HEK293 (cell line): ENCODE results near the gene PPP1R18.

Experiments used
- GLIS2 ChIP-seq: fragments of 450-650 bp; formaldehyde crosslinking; IDR thresholded peaks from 2 replicates; pipeline ENCODE4 v1.5.1; 2016; ENCODE audit warnings: missing biosample characterization, missing genetic modification characterization
- HIC1 ChIP-seq: fragments of 450-650 bp; formaldehyde crosslinking; IDR thresholded peaks from 2 replicates; pipeline ENCODE4 v1.5.1; 2016; ENCODE audit warnings: missing biosample characterization, missing genetic modification characterization
- KLF16 ChIP-seq: fragments of 450-650 bp; formaldehyde crosslinking; IDR thresholded peaks from 2 replicates; pipeline ENCODE4 v1.5.1; 2017; ENCODE audit warnings: missing biosample characterization, missing genetic modification characterization
- KLF17 ChIP-seq: fragments of 450-650 bp; formaldehyde crosslinking; IDR thresholded peaks from 2 replicates; pipeline ENCODE4 v1.5.1; 2016; ENCODE audit warnings: missing biosample characterization, missing genetic modification characterization
- KLF7 ChIP-seq: fragments of 450-650 bp; formaldehyde crosslinking; IDR thresholded peaks from 2 replicates; pipeline ENCODE4 v1.5.1; 2016; ENCODE audit warnings: missing biosample characterization, missing genetic modification characterization, borderline replicate concordance
- MYNN ChIP-seq: fragments of 450-650 bp; formaldehyde crosslinking; IDR thresholded peaks from 2 replicates; pipeline ENCODE4 v1.5.1; 2016; ENCODE audit warnings: missing biosample characterization, missing genetic modification characterization, borderline replicate concordance
- SETDB1 ChIP-seq: IDR thresholded peaks from one replicate; pipeline ENCODE4 v1.6.1; 2017; ENCODE audit warnings: mild to moderate bottlenecking, low read length, moderate library complexity, mixed read lengths; ENCODE audit not compliant: insufficient read length
- ZBTB20 ChIP-seq: fragments of 450-650 bp; formaldehyde crosslinking; IDR thresholded peaks from 2 replicates; pipeline ENCODE4 v1.5.1; 2016; ENCODE audit warnings: missing biosample characterization, missing genetic modification characterization
- ZBTB44 ChIP-seq: fragments of 450-650 bp; IDR thresholded peaks from 2 replicates; pipeline ENCODE4 v1.5.1; 2018; ENCODE audit warnings: missing biosample characterization, mild to moderate bottlenecking, missing genetic modification characterization
- ZEB2 ChIP-seq: fragments of 450-650 bp; formaldehyde crosslinking; IDR thresholded peaks from 2 replicates; pipeline ENCODE4 v1.5.1; 2016; ENCODE audit warnings: missing biosample characterization, missing genetic modification characterization
- ZFHX2 ChIP-seq: fragments of 450-650 bp; formaldehyde crosslinking; conservative IDR thresholded peaks from 2 replicates; pipeline ENCODE4 v1.5.1; 2016; ENCODE audit warnings: missing biosample characterization, missing genetic modification characterization
- ZFP3 ChIP-seq: fragments of 450-650 bp; formaldehyde crosslinking; IDR thresholded peaks from 2 replicates; pipeline ENCODE4 v1.5.1; 2016; ENCODE audit warnings: low read depth, missing biosample characterization, missing genetic modification characterization
- ZIC2 ChIP-seq: fragments of 450-650 bp; formaldehyde crosslinking; IDR thresholded peaks from 2 replicates; pipeline ENCODE4 v1.5.1; 2016; ENCODE audit warnings: missing biosample characterization, missing genetic modification characterization
- ZNF112 ChIP-seq: fragments of 450-650 bp; formaldehyde crosslinking; IDR thresholded peaks from 2 replicates; pipeline ENCODE4 v1.5.0; 2017; ENCODE audit warnings: missing biosample characterization, missing genetic modification characterization
- ZNF133 ChIP-seq: fragments of 450-650 bp; formaldehyde crosslinking; IDR thresholded peaks from 2 replicates; pipeline ENCODE4 v1.5.1; 2016; ENCODE audit warnings: missing biosample characterization, missing genetic modification characterization
- ZNF184 ChIP-seq: fragments of 450-650 bp; IDR thresholded peaks from 2 replicates; pipeline ENCODE4 v1.5.1; 2018; ENCODE audit warnings: missing biosample characterization, mild to moderate bottlenecking, missing genetic modification characterization
- ZNF202 ChIP-seq: fragments of 450-650 bp; formaldehyde crosslinking; IDR thresholded peaks from 2 replicates; pipeline ENCODE4 v1.5.1; 2016; ENCODE audit warnings: missing biosample characterization, missing genetic modification characterization, borderline replicate concordance
- ZNF366 ChIP-seq: fragments of 450-650 bp; formaldehyde crosslinking; conservative IDR thresholded peaks from 2 replicates; pipeline ENCODE4 v1.5.1; 2016; ENCODE audit warnings: missing biosample characterization, missing genetic modification characterization
- ZNF394 ChIP-seq: fragments of 450-650 bp; formaldehyde crosslinking; IDR thresholded peaks from 2 replicates; pipeline ENCODE4 v1.5.1; 2016; ENCODE audit warnings: missing biosample characterization, missing genetic modification characterization, mild to moderate bottlenecking, moderate library complexity, borderline replicate concordance
- ZNF501 ChIP-seq: fragments of 450-650 bp; formaldehyde crosslinking; IDR thresholded peaks from 2 replicates; pipeline ENCODE4 v1.5.1; 2016; ENCODE audit warnings: missing biosample characterization, missing genetic modification characterization
- ZNF521 ChIP-seq: fragments of 450-650 bp; formaldehyde crosslinking; IDR thresholded peaks from 2 replicates; pipeline ENCODE4 v1.5.1; 2017; ENCODE audit warnings: missing biosample characterization, mild to moderate bottlenecking, missing genetic modification characterization
- ZNF558 ChIP-seq: fragments of 450-650 bp; formaldehyde crosslinking; IDR thresholded peaks from 2 replicates; pipeline ENCODE4 v1.5.1; 2016; ENCODE audit warnings: missing biosample characterization, missing genetic modification characterization
- ZNF624 ChIP-seq: fragments of 450-650 bp; formaldehyde crosslinking; IDR thresholded peaks from 2 replicates; pipeline ENCODE4 v1.5.1; 2017; ENCODE audit warnings: missing biosample characterization, missing genetic modification characterization
- ZNF629 ChIP-seq: fragments of 450-650 bp; formaldehyde crosslinking; IDR thresholded peaks from 2 replicates; pipeline ENCODE4 v1.5.1; 2017; ENCODE audit warnings: missing biosample characterization, missing genetic modification characterization
- ZNF692 ChIP-seq: fragments of 450-650 bp; formaldehyde crosslinking; IDR thresholded peaks from 2 replicates; pipeline ENCODE4 v1.5.1; 2016; ENCODE audit warnings: missing biosample characterization, missing genetic modification characterization
- ZNF785 ChIP-seq: fragments of 450-650 bp; formaldehyde crosslinking; IDR thresholded peaks from 2 replicates; pipeline ENCODE4 v1.5.1; 2016; ENCODE audit warnings: missing biosample characterization, missing genetic modification characterization
- ZNF843 ChIP-seq: fragments of 450-650 bp; formaldehyde crosslinking; IDR thresholded peaks from 2 replicates; pipeline ENCODE4 v1.5.1; 2016; ENCODE audit warnings: missing biosample characterization, missing genetic modification characterization
- TF ChIP-seq, protein P1 (sequence below): fragments of 450-650 bp; formaldehyde crosslinking; IDR thresholded peaks from 2 replicates; pipeline ENCODE4 v1.5.1; 2016; ENCODE audit warnings: missing biosample characterization, missing genetic modification characterization, borderline replicate concordance
- TF ChIP-seq, protein P2 (sequence below): sonication (generic); formaldehyde crosslinking; IDR thresholded peaks from 2 replicates; pipeline ENCODE4 v1.8.1; 2022; ENCODE audit warnings: mild to moderate bottlenecking, moderate library complexity, missing genetic modification reagents

The PPP1R18 gene

DNA sequence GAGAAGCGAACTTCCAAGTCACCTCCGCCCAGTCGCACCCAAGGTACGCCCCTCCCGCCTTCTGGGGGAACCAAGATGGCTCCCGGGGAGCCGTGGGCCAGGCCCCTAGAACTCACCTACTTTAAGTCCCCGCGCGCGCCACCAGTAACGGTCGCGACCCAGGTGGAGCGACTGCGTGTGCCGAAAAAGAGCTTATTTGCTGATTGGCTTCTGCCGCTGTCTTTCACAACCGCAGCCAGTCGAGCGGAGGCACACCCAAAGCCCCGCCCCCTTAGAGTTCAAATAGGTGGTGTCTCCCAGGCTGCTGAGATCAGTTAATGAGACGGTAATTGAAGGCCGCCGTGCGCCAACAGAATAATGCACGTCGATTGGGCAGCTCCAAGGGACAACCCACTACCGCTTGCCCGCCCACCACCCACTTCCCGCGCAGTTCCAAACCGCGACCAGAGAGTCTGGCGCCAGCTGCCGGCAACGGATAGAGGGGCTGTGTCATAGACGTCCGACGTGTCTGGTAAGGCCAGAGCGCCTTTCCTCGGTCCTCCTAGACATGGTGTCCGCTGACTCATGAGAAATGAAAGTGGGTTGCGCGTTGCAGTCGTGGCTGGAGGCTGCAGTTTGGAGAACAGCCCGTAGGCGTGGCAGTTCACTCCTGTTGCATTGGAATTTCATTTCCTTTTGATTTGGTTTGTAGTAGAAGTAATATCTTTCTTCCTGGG, 30.8 kb upstream of the PPP1R18 start, which contains the start of gene MDC1 (continued):
- TF ChIP-seq GLIS2 (tag by site-specific recombination) (peak; percentile 94), ZNF133 (tag by site-specific recombination) (no peak), ZNF202 (tag by site-specific recombination) (no peak), ZIC2 (peak; percentile 66), ZNF785 (no peak), ZNF629 (tag by site-specific recombination) (peak; percentile 90), ZNF112 (tag by site-specific recombination) (no peak), ZNF501 (peak; percentile 46; the same call in 1 of the 2 replicates), ZNF521 (no peak), ZFP3 (no peak), ZBTB44 (tag by site-specific recombination) (peak; percentile 99), KLF17 (peak; percentile 77; the same call in 1 of the 2 replicates), HIC1 (peak; percentile 95), MYNN (tag by site-specific recombination) (no peak), ZNF394 (tag by site-specific recombination) (peak; percentile 63), ZNF624 (tag by site-specific recombination) (no peak), ZNF184 (tag by site-specific recombination) (peak; percentile 52; the same call in 1 of the 2 replicates), ZNF843 (peak; percentile 63), ZNF692 (peak; percentile 89), KLF7 (tag by site-specific recombination) (peak; percentile 83), ZNF366 (tag by site-specific recombination) (peak; percentile 58), ZBTB20 (no peak; the same call in 1 of the 2 replicates), KLF16 (tag by site-specific recombination) (0 out of 2 replicates have a peak, but pooled peaks have one; percentile 61), ZEB2 (peak; percentile 100), ZNF558 (peak; percentile 16; the same call in 1 of the 2 replicates), ZFHX2 (peak; percentile 92), SETDB1 (no peak)
- TF ChIP-seq, protein P1, sequence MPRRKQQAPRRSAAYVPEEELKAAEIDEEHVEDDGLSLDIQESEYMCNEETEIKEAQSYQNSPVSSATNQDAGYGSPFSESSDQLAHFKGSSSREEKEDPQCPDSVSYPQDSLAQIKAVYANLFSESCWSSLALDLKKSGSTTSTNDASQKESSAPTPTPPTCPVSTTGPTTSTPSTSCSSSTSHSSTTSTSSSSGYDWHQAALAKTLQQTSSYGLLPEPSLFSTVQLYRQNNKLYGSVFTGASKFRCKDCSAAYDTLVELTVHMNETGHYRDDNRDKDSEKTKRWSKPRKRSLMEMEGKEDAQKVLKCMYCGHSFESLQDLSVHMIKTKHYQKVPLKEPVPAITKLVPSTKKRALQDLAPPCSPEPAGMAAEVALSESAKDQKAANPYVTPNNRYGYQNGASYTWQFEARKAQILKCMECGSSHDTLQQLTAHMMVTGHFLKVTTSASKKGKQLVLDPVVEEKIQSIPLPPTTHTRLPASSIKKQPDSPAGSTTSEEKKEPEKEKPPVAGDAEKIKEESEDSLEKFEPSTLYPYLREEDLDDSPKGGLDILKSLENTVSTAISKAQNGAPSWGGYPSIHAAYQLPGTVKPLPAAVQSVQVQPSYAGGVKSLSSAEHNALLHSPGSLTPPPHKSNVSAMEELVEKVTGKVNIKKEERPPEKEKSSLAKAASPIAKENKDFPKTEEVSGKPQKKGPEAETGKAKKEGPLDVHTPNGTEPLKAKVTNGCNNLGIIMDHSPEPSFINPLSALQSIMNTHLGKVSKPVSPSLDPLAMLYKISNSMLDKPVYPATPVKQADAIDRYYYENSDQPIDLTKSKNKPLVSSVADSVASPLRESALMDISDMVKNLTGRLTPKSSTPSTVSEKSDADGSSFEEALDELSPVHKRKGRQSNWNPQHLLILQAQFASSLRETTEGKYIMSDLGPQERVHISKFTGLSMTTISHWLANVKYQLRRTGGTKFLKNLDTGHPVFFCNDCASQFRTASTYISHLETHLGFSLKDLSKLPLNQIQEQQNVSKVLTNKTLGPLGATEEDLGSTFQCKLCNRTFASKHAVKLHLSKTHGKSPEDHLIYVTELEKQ (tag by site-specific recombination), result peak; percentile 78; the same call in 1 of the 2 replicates
- TF ChIP-seq, protein P2, sequence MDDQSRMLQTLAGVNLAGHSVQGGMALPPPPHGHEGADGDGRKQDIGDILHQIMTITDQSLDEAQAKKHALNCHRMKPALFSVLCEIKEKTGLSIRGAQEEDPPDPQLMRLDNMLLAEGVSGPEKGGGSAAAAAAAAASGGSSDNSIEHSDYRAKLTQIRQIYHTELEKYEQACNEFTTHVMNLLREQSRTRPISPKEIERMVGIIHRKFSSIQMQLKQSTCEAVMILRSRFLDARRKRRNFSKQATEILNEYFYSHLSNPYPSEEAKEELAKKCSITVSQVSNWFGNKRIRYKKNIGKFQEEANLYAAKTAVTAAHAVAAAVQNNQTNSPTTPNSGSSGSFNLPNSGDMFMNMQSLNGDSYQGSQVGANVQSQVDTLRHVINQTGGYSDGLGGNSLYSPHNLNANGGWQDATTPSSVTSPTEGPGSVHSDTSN (CRISPR knock-in tag), result peak; percentile 98
